HG03460 (cell line): ENCODE data around the gene IPO4.

Experiments used
- ATAC-seq: cut with Tn5 transposase; IDR thresholded peaks from one replicate; pipeline ENCODE4 v1.9.1; 2021; ENCODE audit not compliant: unreplicated experiment

The IPO4 gene

GRCh38 chr14:24176599-24176998 is 12.0 kb downstream of the IPO4 start:
- ATAC-seq, result no peak

- no peak for ATAC-seq
Measured at GRCh38 chr14:24172871-24173281, 15.7 kb downstream of the IPO4 start.

- ATAC-seq, result no peak
Measured at GRCh38 chr14:24172261-24172860, 16.3 kb downstream of the IPO4 start.

DNA sequence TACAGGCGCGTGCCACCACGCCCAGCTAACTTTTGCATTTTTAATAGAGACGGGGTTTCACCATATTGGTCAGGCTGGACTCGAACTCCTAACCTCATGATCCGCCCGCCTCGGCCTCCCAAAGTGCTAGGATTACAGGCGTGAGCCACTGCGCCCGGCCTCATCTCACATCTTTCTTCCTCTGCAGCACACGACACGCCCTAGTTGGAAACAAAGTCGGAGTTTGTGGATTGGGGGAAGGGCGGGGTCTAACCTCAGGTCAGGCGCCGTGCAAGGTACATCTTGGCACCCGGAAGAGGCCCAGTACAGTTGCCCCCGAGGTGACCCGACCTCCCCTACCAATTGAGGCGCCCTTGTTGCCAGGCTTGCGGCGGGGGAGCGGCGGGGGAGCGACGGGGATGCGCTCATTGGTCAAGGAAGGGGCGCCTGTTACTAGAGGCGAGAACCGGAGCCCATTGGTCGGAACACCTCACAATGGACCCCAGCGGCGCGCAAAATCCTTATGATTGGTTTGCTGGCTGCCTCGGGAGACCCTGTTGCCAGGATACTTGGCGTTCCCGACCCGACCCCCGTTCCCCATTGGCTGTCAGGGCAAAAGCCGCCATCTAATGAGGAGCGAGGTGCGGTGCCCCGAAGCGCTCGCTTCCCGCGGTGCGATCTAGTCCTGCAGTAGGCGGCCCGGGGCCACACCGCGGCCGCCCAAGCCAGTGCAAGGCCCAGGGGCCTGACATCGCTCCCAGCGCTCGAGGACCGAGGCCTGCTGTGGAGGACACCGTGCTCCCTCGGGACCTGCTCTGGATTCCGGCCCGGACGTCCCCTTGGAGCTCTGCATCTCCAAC is 17.0 kb downstream of the IPO4 start, which contains the start of gene REC8:
Gene REC8, plus strand, starts transcription at position 659 of the 839 bp plus-strand sequence. CDS start 473 bp downstream, outside the sequence.
- peak; percentile 88 for ATAC-seq

- ATAC-seq, result no peak
Measured at GRCh38 chr14:24167469-24168114, 21.0 kb downstream of the IPO4 start.

DNA sequence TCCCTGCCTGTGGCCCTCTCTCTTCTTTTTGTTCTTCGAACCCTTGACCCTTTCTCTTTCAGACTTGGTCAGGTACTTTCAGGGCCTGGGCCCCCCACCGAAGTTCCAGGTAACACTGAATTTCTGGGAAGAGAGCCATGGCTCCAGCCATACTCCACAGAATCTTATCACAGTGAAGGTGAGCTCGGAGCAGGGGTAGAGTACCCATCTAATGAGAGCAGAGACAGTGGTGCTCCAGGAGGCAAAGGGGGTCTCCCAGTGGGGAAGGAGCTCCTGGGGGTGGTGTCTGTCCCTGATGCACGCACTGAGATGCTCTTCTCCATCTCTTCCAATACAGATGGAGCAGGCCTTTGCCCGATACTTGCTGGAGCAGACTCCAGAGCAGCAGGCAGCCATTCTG is 22.8 kb downstream of the IPO4 start:
- no peak for ATAC-seq

DNA sequence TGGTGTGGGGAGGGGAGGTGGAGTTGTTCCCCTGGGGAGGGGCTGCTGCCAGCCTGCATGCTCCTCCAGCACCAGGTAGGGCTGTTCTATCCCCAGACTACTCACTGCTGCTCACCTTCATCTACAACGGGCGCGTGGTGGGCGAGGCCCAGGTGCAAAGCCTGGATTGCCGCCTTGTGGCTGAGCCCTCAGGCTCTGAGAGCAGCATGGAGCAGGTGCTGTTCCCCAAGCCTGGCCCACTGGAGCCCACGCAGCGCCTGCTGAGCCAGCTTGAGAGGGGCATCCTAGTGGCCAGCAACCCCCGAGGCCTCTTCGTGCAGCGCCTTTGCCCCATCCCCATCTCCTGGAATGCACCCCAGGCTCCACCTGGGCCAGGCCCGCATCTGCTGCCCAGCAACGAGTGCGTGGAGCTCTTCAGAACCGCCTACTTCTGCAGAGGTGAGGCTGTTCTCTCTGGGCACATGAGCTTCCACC is 24.1 kb downstream of the IPO4 start:
- ATAC-seq, result no peak

DNA sequence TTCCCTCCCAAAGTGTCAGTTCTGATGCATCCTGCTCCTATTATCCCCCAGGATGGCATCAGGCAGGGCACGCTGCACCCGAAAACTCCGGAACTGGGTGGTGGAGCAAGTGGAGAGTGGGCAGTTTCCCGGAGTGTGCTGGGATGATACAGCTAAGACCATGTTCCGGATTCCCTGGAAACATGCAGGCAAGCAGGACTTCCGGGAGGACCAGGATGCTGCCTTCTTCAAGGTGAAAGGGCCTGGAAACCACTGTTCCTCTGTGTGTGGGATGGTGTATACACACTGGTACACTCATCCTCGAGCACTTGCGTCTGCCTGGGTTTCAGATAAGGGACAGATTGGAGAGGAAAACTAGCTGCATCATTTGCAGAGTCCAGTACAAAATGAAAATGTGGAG is 26.5 kb downstream of the IPO4 start:
- ATAC-seq, result no peak

GRCh38 chr14:24160850-24161804 is 27.5 kb downstream of the IPO4 start, which contains the start of gene IRF9:
IRF9 (plus strand) TSS chr14:24161265; CDS start chr14:24162145, 880 bp downstream.
- peak; percentile 78 for ATAC-seq

GRCh38 chr14:24160499-24160849 is 28.1 kb downstream of the IPO4 start:
- ATAC-seq, result no peak

DNA sequence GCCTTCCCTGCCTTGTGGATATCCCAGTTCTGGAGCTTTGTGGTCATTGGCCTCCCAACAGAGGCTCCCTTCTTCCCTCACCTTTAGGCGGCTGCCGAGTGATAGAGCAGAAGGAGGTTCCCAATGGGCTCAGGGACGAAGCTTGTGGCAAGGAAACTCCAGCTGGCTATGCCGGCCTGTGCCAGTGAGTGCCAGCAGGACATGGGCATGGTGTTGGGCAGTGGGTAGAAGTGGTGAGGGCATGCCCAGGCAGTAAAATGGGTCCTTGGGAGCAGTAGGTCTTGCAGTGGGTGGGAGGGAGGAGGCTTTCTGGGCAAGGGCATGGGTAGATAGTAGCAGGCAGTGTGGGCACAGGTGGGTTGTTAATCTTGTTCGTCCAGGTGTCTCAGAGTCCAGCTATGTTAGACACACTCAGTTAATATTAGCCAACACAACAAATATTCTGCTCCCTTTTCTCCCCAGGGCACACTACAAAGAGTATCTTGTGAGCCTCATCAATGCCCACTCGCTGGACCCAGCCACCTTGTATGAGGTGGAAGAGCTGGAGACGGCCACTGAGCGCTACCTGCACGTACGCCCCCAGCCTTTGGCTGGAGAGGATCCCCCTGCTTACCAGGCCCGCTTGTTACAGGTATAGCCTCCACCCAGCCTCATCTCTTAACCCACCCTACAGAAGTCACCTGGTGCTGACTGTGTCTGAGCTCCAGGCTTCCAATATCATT is 28.7 kb downstream of the IPO4 start:
- no peak for ATAC-seq

- no peak for ATAC-seq
Measured at GRCh38 chr14:24157331-24157730, 31.3 kb downstream of the IPO4 start.

- no peak for ATAC-seq
Measured at GRCh38 chr14:24156840-24157239, 31.8 kb downstream of the IPO4 start.

GRCh38 chr14:24155100-24155499 is 33.5 kb downstream of the IPO4 start:
- ATAC-seq, result no peak

GRCh38 chr14:24151404-24152080 is 37.1 kb downstream of the IPO4 start:
- ATAC-seq, result no peak

GRCh38 chr14:24150993-24151392 is 37.6 kb downstream of the IPO4 start:
- ATAC-seq, result no peak

DNA sequence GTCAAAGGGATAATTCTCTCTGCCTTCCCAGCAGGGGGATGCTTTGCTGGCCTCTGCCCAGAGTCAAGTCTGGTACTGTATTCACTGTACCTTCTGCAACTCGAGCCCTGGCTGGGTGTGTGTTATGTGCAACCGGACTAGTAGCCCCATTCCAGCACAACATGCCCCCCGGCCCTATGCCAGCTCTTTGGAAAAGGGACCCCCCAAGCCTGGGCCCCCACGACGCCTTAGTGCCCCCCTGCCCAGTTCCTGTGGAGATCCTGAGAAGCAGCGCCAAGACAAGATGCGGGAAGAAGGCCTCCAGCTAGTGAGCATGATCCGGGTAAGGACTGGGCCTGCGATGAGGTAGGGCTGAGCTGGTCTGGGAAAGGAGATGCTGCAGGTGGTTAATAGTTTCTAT is 38.0 kb downstream of the IPO4 start:
- ATAC-seq, result no peak

DNA sequence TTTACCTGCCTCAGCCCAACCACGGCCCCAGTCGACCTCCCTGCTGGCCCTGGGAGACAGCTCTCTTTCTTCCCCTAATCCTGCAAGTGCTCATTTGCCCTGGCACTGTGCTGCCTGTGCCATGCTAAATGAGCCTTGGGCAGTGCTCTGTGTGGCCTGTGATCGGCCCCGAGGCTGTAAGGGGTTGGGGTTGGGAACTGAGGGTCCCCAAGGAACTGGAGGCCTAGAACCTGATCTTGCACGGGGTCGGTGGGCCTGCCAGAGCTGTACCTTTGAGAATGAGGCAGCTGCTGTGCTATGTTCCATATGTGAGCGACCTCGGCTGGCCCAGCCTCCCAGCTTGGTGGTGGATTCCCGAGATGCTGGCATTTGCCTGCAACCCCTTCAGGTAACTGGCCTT is 38.6 kb downstream of the IPO4 start:
- ATAC-seq, result no peak

DNA sequence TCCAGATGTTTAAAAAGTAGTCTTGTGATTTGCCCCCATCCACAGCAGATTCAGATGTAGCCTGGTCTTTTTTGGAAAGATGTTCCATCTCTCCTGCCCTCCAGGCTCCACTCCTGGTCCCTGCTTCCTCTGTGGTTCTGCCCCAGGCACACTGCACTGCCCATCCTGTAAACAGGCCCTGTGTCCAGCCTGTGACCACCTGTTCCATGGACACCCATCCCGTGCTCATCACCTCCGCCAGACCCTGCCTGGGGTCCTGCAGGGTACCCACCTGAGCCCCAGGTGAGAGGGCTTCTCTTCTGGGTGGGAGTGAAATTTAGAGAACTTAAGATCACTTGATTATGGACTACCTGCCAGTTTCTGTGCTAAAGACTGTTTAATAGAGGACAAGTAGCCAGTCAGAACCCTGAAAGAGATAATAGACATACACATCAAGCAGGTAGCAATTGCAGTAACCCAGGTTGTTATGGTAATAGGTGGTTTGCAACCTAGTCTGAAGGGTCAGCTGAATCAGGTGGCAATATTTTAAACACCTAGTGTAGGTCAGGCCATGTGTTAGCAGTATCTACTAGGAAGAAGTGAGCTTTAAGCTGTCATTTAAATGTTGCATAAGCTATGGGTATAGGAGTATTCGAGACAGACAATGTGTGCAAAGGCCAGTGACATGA is 39.2 kb downstream of the IPO4 start:
- ATAC-seq, result no peak
